ENCODE data around the gene TRUB1.

Gene TRUB1

GRCh38 chr10:114922003-114922402 lies 16.0 kb upstream of the TRUB1 start:
- Histone ChIP-seq H3K9me3 (ENCODE audit: severe bottlenecking) (no peaks in the 10 kb centered on the region), H3K4me3 (ENCODE audit: severe bottlenecking) (no peak overlapping the region), H3K27ac (ENCODE audit: poor library complexity, severe bottlenecking) (no peak overlapping the region), H3K36me3 (ENCODE audit: low read depth) (no peaks in the 10 kb centered on the region), H3K27me3 (ENCODE audit: insufficient read depth, poor library complexity, severe bottlenecking) (no peaks in the 10 kb centered on the region), H3K4me1 (ENCODE audit: insufficient read depth, poor library complexity, severe bottlenecking) (peaks cover 22% of the 10 kb centered on the region)
- ATAC-seq (ENCODE audit: low read depth) (no peak), DNase-seq (ENCODE audit: low spot score) (no peak)
- TF ChIP-seq CTCF (IDR thresholded peaks at IDR 0.05; ENCODE audit: poor library complexity, severe bottlenecking) = no peak

GRCh38 chr10:114923551-114923950 lies 14.4 kb upstream of the TRUB1 start:
- no peak for ATAC-seq (ENCODE audit: low read depth)
- H3K4me3 ChIP-seq (ENCODE audit: severe bottlenecking) = no peak overlapping the region
- H3K27me3 ChIP-seq (ENCODE audit: insufficient read depth, poor library complexity, severe bottlenecking) = no peaks in the 10 kb centered on the region
- H3K27ac ChIP-seq (ENCODE audit: poor library complexity, severe bottlenecking) = no peak overlapping the region
- no peaks in the 10 kb centered on the region for H3K36me3 ChIP-seq (ENCODE audit: low read depth)
- DNase-seq (ENCODE audit: low spot score) = no peak
- no peak for TF ChIP-seq CTCF (IDR thresholded peaks at IDR 0.05; ENCODE audit: poor library complexity, severe bottlenecking)
- peaks cover 13% of the 10 kb centered on the region for H3K4me1 ChIP-seq (ENCODE audit: insufficient read depth, poor library complexity, severe bottlenecking)
- no peaks in the 10 kb centered on the region for H3K9me3 ChIP-seq (ENCODE audit: severe bottlenecking)

- no peaks in the 10 kb centered on the region for H3K27me3 ChIP-seq (ENCODE audit: insufficient read depth, poor library complexity, severe bottlenecking)
- TF ChIP-seq CTCF (IDR thresholded peaks at IDR 0.05; ENCODE audit: poor library complexity, severe bottlenecking) = no peak
- H3K27ac ChIP-seq (ENCODE audit: poor library complexity, severe bottlenecking) = peak overlapping the region; percentile 15
- ATAC-seq (ENCODE audit: low read depth) (peak; percentile 58; the same call in 2 of the 3 replicates), DNase-seq (ENCODE audit: low spot score) (no peak)
- peaks cover 11% of the 10 kb centered on the region for H3K4me1 ChIP-seq (ENCODE audit: insufficient read depth, poor library complexity, severe bottlenecking)
- no peaks in the 10 kb centered on the region for H3K36me3 ChIP-seq (ENCODE audit: low read depth)
- no peak overlapping the region for H3K4me3 ChIP-seq (ENCODE audit: severe bottlenecking)
- no peaks in the 10 kb centered on the region for H3K9me3 ChIP-seq (ENCODE audit: severe bottlenecking)
Observed at GRCh38 chr10:114925587-114926586, 12.1 kb upstream of the TRUB1 start.

GRCh38 chr10:114928818-114929217 lies 9.2 kb upstream of the TRUB1 start:
- no peak for TF ChIP-seq CTCF (IDR thresholded peaks at IDR 0.05; ENCODE audit: poor library complexity, severe bottlenecking)
- Histone ChIP-seq H3K27me3 (ENCODE audit: insufficient read depth, poor library complexity, severe bottlenecking) (no peaks in the 10 kb centered on the region), H3K27ac (ENCODE audit: poor library complexity, severe bottlenecking) (no peak overlapping the region), H3K9me3 (ENCODE audit: severe bottlenecking) (no peaks in the 10 kb centered on the region), H3K36me3 (ENCODE audit: low read depth) (no peaks in the 10 kb centered on the region), H3K4me3 (ENCODE audit: severe bottlenecking) (no peak overlapping the region), H3K4me1 (ENCODE audit: insufficient read depth, poor library complexity, severe bottlenecking) (peaks cover 19% of the 10 kb centered on the region)
- DNase-seq (ENCODE audit: low spot score) (no peak), ATAC-seq (ENCODE audit: low read depth) (no peak)

- no peak for TF ChIP-seq CTCF (IDR thresholded peaks at IDR 0.05; ENCODE audit: poor library complexity, severe bottlenecking)
- ATAC-seq (ENCODE audit: low read depth) = no peak
- Histone ChIP-seq H3K4me3 (ENCODE audit: severe bottlenecking) (no peak overlapping the region), H3K36me3 (ENCODE audit: low read depth) (no peaks in the 10 kb centered on the region), H3K27me3 (ENCODE audit: insufficient read depth, poor library complexity, severe bottlenecking) (no peaks in the 10 kb centered on the region), H3K27ac (ENCODE audit: poor library complexity, severe bottlenecking) (no peak overlapping the region), H3K9me3 (ENCODE audit: severe bottlenecking) (no peaks in the 10 kb centered on the region), H3K4me1 (ENCODE audit: insufficient read depth, poor library complexity, severe bottlenecking) (peaks cover 19% of the 10 kb centered on the region)
- DNase-seq (ENCODE audit: low spot score) = no peak
Observed at GRCh38 chr10:114930320-114930719, 7.7 kb upstream of the TRUB1 start.

All from RWPE2 (cell line).